Measurements from ENCODE around the gene ATRAID.

The ATRAID gene

DNA sequence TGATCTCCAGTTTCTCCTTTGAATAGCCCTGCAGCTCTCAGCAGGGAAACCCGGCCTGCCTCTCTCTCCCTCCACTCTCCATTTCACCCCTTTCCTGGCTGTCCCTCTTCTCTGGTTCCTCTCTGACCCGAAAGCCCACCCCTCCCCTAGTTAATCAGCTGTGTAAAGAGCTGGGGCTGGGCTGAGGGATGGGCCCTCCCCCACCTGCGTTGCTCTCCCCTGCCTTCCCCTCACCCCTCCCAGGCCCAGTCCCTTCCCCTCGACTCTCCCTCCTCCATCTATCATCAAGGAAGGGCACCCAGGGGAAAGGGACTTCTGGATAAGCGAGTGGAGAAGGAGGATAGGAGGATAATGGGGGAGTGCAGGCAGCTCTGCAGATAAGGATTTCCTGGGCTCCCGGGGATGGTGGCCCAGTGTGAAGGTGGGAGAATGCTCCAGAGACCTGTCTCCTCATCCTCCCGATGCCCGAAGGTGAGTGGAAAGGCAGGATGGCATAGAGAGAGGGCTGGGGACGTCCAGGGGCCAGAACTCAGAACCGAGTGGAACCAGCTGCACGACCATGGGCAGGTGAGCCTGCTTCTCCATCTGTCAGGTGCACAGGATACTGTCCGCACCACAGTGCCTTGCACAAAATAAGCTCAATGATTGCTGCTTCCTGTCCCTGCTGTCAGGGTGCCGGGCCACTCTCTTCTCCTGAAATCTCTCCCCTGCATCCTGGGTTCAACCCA, 39.0 kb downstream of the ATRAID start:
- Histone ChIP-seq H3K4me1 (ENCODE audit: low read depth, poor library complexity, severe bottlenecking) (no peaks in the 10 kb centered on the region), H3K36me3 (ENCODE audit: insufficient read depth) (no peaks in the 10 kb centered on the region), H3K79me2 (ENCODE audit: insufficient read depth, low read depth) (no peaks in the 10 kb centered on the region), H3K4me2 (no peak overlapping the region), H3K27ac (no peak overlapping the region), H3K27me3 (ENCODE audit: insufficient read depth, low read depth) (peaks cover 13% of the 10 kb centered on the region; the same call in 1 of the 2 replicates), H2AFZ (ENCODE audit: low read depth) (no peak overlapping the region), H3K4me3 (IDR thresholded peaks at IDR 0.05; ENCODE audit: insufficient read depth, low read depth, low read length) (no peak overlapping the region), H3K9ac (no peak overlapping the region), H4K20me1 (ENCODE audit: insufficient read depth) (no peaks in the 10 kb centered on the region)
- TF ChIP-seq, protein P1, sequence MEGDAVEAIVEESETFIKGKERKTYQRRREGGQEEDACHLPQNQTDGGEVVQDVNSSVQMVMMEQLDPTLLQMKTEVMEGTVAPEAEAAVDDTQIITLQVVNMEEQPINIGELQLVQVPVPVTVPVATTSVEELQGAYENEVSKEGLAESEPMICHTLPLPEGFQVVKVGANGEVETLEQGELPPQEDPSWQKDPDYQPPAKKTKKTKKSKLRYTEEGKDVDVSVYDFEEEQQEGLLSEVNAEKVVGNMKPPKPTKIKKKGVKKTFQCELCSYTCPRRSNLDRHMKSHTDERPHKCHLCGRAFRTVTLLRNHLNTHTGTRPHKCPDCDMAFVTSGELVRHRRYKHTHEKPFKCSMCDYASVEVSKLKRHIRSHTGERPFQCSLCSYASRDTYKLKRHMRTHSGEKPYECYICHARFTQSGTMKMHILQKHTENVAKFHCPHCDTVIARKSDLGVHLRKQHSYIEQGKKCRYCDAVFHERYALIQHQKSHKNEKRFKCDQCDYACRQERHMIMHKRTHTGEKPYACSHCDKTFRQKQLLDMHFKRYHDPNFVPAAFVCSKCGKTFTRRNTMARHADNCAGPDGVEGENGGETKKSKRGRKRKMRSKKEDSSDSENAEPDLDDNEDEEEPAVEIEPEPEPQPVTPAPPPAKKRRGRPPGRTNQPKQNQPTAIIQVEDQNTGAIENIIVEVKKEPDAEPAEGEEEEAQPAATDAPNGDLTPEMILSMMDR (conservative IDR thresholded peaks at IDR 0.05; ENCODE audit: low read depth, low read length) = no peak

DNA sequence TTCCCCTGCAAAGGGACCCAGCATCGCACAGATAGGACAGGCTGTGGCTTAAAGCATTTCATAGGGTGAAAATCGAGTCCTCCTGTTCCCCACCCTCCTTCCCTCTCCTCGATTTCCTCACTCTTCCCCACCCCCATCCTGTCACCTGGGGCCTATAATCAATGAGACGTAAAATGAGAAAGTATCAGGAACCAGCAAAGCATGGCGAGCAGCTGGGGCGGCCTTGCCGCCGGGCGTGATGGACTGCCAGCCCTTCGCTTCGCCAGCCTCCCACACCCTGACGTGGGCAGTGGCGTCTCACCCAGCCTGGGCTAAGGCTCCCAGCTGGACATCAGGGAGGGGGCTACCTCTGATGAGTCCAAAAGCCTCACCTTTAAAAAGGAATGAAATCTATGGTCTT, 39.9 kb downstream of the ATRAID start:
- Histone ChIP-seq H3K27ac (no peak overlapping the region), H3K79me2 (ENCODE audit: insufficient read depth, low read depth) (no peaks in the 10 kb centered on the region), H3K27me3 (ENCODE audit: insufficient read depth, low read depth) (peaks cover 20% of the 10 kb centered on the region), H2AFZ (ENCODE audit: low read depth) (no peak overlapping the region), H3K9ac (no peak overlapping the region), H3K36me3 (ENCODE audit: insufficient read depth) (no peaks in the 10 kb centered on the region), H4K20me1 (ENCODE audit: insufficient read depth) (no peaks in the 10 kb centered on the region), H3K4me1 (ENCODE audit: low read depth, poor library complexity, severe bottlenecking) (no peaks in the 10 kb centered on the region), H3K4me2 (no peak overlapping the region), H3K4me3 (IDR thresholded peaks at IDR 0.05; ENCODE audit: insufficient read depth, low read depth, low read length) (no peak overlapping the region)
- TF ChIP-seq, protein P1 (conservative IDR thresholded peaks at IDR 0.05; ENCODE audit: low read depth, low read length) = no peak

DNA sequence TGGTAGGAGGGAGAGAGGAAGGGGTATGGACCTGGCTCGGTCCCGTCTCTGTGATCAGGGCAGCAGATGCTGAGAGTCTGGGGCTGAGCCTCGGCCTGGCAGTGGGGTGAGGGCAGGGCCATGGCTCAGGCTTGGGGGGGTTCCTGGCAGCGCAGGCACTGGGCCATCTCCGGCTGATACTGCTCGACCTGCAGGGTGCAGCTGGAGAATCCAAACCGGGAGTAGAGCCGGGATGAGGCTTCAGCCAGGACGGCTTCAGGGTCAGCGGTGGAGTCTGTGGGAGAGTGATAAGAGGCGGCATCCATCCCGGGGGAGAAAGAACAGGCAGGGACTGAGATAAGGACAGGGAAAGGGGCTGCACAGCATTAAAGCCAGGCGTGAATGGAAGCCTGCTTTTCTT, 43.3 kb downstream of the ATRAID start:
- no peak overlapping the region for H2AFZ ChIP-seq (ENCODE audit: low read depth)
- no peaks in the 10 kb centered on the region for H3K79me2 ChIP-seq (ENCODE audit: insufficient read depth, low read depth)
- TF ChIP-seq, protein P1 (conservative IDR thresholded peaks at IDR 0.05; ENCODE audit: low read depth, low read length) = no peak
- H3K36me3 ChIP-seq (ENCODE audit: insufficient read depth) = no peaks in the 10 kb centered on the region
- no peak overlapping the region for H3K27ac ChIP-seq
- H3K4me3 ChIP-seq (IDR thresholded peaks at IDR 0.05; ENCODE audit: insufficient read depth, low read depth, low read length) = no peak overlapping the region
- H3K4me1 ChIP-seq (ENCODE audit: low read depth, poor library complexity, severe bottlenecking) = no peaks in the 10 kb centered on the region
- H3K27me3 ChIP-seq (ENCODE audit: insufficient read depth, low read depth) = peaks cover 33% of the 10 kb centered on the region
- no peak overlapping the region for H3K4me2 ChIP-seq
- H3K9ac ChIP-seq = no peak overlapping the region
- H4K20me1 ChIP-seq (ENCODE audit: insufficient read depth) = no peaks in the 10 kb centered on the region

DNA sequence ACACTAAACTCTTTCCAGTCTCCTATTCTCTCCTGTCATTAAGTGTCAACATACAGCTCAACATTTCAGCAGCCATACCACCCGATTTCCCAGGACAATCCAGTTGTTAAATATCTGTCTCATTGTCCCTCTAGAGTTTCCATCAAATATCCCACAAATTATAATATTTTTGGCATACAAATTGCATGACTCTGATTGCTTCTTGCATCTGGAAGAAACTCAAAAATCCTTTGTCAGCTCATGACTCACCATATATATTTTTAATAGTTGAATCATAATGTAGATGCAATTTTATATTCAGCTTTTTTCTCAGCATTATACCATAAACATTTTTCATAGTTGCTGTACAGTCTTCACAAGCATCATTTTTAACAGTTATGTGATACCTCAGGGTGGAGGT, 43.8 kb downstream of the ATRAID start:
- no peaks in the 10 kb centered on the region for H4K20me1 ChIP-seq (ENCODE audit: insufficient read depth)
- H3K4me1 ChIP-seq (ENCODE audit: low read depth, poor library complexity, severe bottlenecking) = no peaks in the 10 kb centered on the region
- no peaks in the 10 kb centered on the region for H3K36me3 ChIP-seq (ENCODE audit: insufficient read depth)
- no peak overlapping the region for H3K27ac ChIP-seq
- H3K27me3 ChIP-seq (ENCODE audit: insufficient read depth, low read depth) = peaks cover 38% of the 10 kb centered on the region
- TF ChIP-seq, protein P1 (conservative IDR thresholded peaks at IDR 0.05; ENCODE audit: low read depth, low read length) = no peak
- no peak overlapping the region for H3K4me2 ChIP-seq
- no peaks in the 10 kb centered on the region for H3K79me2 ChIP-seq (ENCODE audit: insufficient read depth, low read depth)
- H2AFZ ChIP-seq (ENCODE audit: low read depth) = no peak overlapping the region
- H3K4me3 ChIP-seq (IDR thresholded peaks at IDR 0.05; ENCODE audit: insufficient read depth, low read depth, low read length) = no peak overlapping the region
- no peak overlapping the region for H3K9ac ChIP-seq

All from KMS-11 (cell line).